ENCODE results near the gene STT3A.
"Not testable (repeated sequence)": the region's sequence is repeated elsewhere in the genome, so short reads cannot be mapped to it uniquely, and the experiment has no call there.

Gene STT3A

GRCh38 chr11:125568970-125569914 lies 23.4 kb upstream of the STT3A start, which contains the start of gene EI24:
Gene EI24, plus strand, starts transcription at chr11:125569477. Its CDS starts 3,051 bp downstream, at chr11:125572528.
- H3K4me1 ChIP-seq (ENCODE audit: control insufficient read depth, insufficient read depth, low read length): peaks cover 3% of the 10 kb centered on the region
- H3K9me3 ChIP-seq (ENCODE audit: control insufficient read depth, insufficient read depth, low read length): no peaks in the 10 kb centered on the region
- H3K4me3 ChIP-seq (ENCODE audit: low read depth, low read length): peak within 1 kb of the TSS; percentile 95

DNA sequence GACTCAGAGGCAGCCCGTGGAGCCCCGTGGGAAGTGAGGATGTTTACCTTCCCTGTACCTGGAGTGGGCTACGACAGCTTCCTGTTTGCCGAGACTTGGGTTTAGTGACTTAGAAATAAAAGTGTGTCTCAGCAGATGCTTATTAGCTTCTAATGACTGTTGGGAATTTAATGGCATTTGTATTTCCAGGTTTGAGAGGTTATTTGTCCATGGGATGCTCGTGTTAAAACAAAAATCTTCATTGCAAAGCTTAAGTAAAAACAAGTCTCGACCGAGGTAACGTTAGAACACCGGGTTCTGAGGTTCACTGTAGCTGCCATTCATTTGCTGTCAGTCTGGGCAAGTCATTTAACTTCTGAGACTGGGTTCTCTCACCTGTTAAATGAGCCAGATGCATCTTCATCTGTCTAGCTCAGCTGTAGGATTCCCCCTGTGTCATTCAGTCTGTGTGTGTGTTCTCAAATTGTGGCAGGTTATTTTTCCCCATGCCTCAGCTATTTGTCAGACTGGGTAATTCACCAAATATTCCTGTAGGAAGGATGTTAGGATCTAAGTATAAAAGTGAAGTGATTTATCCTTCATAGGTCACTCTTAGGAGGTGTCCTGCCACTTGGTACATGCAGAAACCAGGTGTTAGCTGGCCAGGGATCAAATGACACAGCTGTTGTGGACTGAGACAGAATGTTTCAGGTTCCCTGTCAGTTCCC lies 22.6 kb upstream of the STT3A start:
- Histone ChIP-seq H3K9ac (ENCODE audit: low read depth, low read length) (peak overlapping the region; percentile 97), H3K27me3 (ENCODE audit: control insufficient read depth, insufficient read depth, low read length) (no peaks in the 10 kb centered on the region), H3K36me3 (ENCODE audit: control insufficient read depth, insufficient read depth, low read length) (no peaks in the 10 kb centered on the region), H3K9me3 (ENCODE audit: control insufficient read depth, insufficient read depth, low read length) (no peaks in the 10 kb centered on the region), H3K4me1 (ENCODE audit: control insufficient read depth, insufficient read depth, low read length) (peaks cover 3% of the 10 kb centered on the region), H3K4me3 (ENCODE audit: low read depth, low read length) (peak overlapping the region; percentile 95)

More at GRCh38 chr11:125568970-125569914, 23.4 kb upstream of the STT3A start, which contains the start of gene EI24:
- Histone ChIP-seq H3K27me3 (ENCODE audit: control insufficient read depth, insufficient read depth, low read length) (no peaks in the 10 kb centered on the region), H3K36me3 (ENCODE audit: control insufficient read depth, insufficient read depth, low read length) (no peaks in the 10 kb centered on the region), H3K9ac (ENCODE audit: low read depth, low read length) (peak within 1 kb of the TSS; percentile 97)

- Histone ChIP-seq H3K27me3 (ENCODE audit: control insufficient read depth, insufficient read depth, low read length) (no peaks in the 10 kb centered on the region), H3K4me1 (ENCODE audit: control insufficient read depth, insufficient read depth, low read length) (peaks cover 3% of the 10 kb centered on the region), H3K9me3 (ENCODE audit: control insufficient read depth, insufficient read depth, low read length) (no peaks in the 10 kb centered on the region), H3K36me3 (ENCODE audit: control insufficient read depth, insufficient read depth, low read length) (no peaks in the 10 kb centered on the region), H3K4me3 (ENCODE audit: low read depth, low read length) (no peak overlapping the region), H3K9ac (ENCODE audit: low read depth, low read length) (peak overlapping the region; percentile 16)
These were observed 21.7 kb upstream of the STT3A start for GRCh38 chr11:125570952-125571351.

GRCh38 chr11:125572916-125573315 lies 19.7 kb upstream of the STT3A start:
- no peak overlapping the region for H3K4me3 ChIP-seq (ENCODE audit: low read depth, low read length)
- peaks cover 3% of the 10 kb centered on the region for H3K4me1 ChIP-seq (ENCODE audit: control insufficient read depth, insufficient read depth, low read length)
- H3K9ac ChIP-seq (ENCODE audit: low read depth, low read length): no peak overlapping the region
- H3K36me3 ChIP-seq (ENCODE audit: control insufficient read depth, insufficient read depth, low read length): peaks cover 2% of the 10 kb centered on the region
- no peaks in the 10 kb centered on the region for H3K9me3 ChIP-seq (ENCODE audit: control insufficient read depth, insufficient read depth, low read length)
- H3K27me3 ChIP-seq (ENCODE audit: control insufficient read depth, insufficient read depth, low read length): no peaks in the 10 kb centered on the region

- H3K9ac ChIP-seq (ENCODE audit: low read depth, low read length): not testable (repeated sequence)
These were observed 15.5 kb upstream of the STT3A start for GRCh38 chr11:125577181-125577580.

DNA sequence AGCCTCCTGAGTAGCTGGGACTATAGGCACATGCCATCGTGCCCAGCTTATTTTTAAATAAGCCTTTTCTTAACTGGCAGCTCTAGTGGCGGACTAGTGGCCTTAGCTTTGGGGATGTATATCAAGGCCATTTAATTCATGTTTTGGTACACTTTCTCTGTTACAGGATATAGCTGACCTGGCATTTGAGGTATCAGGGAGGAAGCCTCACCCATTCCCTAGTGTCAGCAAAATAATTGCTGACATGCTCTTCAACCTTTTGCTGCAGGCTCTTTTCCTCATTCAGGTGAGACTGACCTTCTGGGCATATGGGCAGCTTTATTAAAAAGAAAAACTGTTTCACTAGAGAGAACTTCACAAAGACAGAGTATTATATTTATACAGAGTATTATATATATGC lies 13.9 kb upstream of the STT3A start:
- no peaks in the 10 kb centered on the region for H3K9me3 ChIP-seq (ENCODE audit: control insufficient read depth, insufficient read depth, low read length)
- H3K27me3 ChIP-seq (ENCODE audit: control insufficient read depth, insufficient read depth, low read length): no peaks in the 10 kb centered on the region
- H3K4me1 ChIP-seq (ENCODE audit: control insufficient read depth, insufficient read depth, low read length): no peaks in the 10 kb centered on the region
- H3K4me3 ChIP-seq (ENCODE audit: low read depth, low read length): no peak overlapping the region
- peaks cover 24% of the 10 kb centered on the region for H3K36me3 ChIP-seq (ENCODE audit: control insufficient read depth, insufficient read depth, low read length)
- no peak overlapping the region for H3K9ac ChIP-seq (ENCODE audit: low read depth, low read length)

More at GRCh38 chr11:125577181-125577580, 15.5 kb upstream of the STT3A start:
- H3K9me3 ChIP-seq (ENCODE audit: control insufficient read depth, insufficient read depth, low read length); H3K27me3 ChIP-seq (ENCODE audit: control insufficient read depth, insufficient read depth, low read length); H3K4me3 ChIP-seq (ENCODE audit: low read depth, low read length); H3K4me1 ChIP-seq (ENCODE audit: control insufficient read depth, insufficient read depth, low read length): not testable (repeated sequence)
- H3K36me3 ChIP-seq (ENCODE audit: control insufficient read depth, insufficient read depth, low read length): peaks cover 19% of the 10 kb centered on the region

- H3K9ac ChIP-seq (ENCODE audit: low read depth, low read length): no peak overlapping the region
- no peak overlapping the region for H3K4me3 ChIP-seq (ENCODE audit: low read depth, low read length)
- no peaks in the 10 kb centered on the region for H3K4me1 ChIP-seq (ENCODE audit: control insufficient read depth, insufficient read depth, low read length)
- no peaks in the 10 kb centered on the region for H3K9me3 ChIP-seq (ENCODE audit: control insufficient read depth, insufficient read depth, low read length)
- H3K27me3 ChIP-seq (ENCODE audit: control insufficient read depth, insufficient read depth, low read length): no peaks in the 10 kb centered on the region
- peaks cover 26% of the 10 kb centered on the region for H3K36me3 ChIP-seq (ENCODE audit: control insufficient read depth, insufficient read depth, low read length)
These were observed 12.8 kb upstream of the STT3A start for GRCh38 chr11:125579811-125580210.

- Histone ChIP-seq H3K4me3 (ENCODE audit: low read depth, low read length) (no peak overlapping the region), H3K9me3 (ENCODE audit: control insufficient read depth, insufficient read depth, low read length) (no peaks in the 10 kb centered on the region), H3K9ac (ENCODE audit: low read depth, low read length) (no peak overlapping the region), H3K36me3 (ENCODE audit: control insufficient read depth, insufficient read depth, low read length) (peaks cover 20% of the 10 kb centered on the region), H3K4me1 (ENCODE audit: control insufficient read depth, insufficient read depth, low read length) (no peaks in the 10 kb centered on the region), H3K27me3 (ENCODE audit: control insufficient read depth, insufficient read depth, low read length) (no peaks in the 10 kb centered on the region)
These were observed 9.2 kb upstream of the STT3A start for GRCh38 chr11:125583496-125583895.

- Histone ChIP-seq H3K4me3 (ENCODE audit: low read depth, low read length) (no peak overlapping the region), H3K36me3 (ENCODE audit: control insufficient read depth, insufficient read depth, low read length) (peaks cover 9% of the 10 kb centered on the region), H3K9me3 (ENCODE audit: control insufficient read depth, insufficient read depth, low read length) (no peaks in the 10 kb centered on the region), H3K27me3 (ENCODE audit: control insufficient read depth, insufficient read depth, low read length) (no peaks in the 10 kb centered on the region), H3K9ac (ENCODE audit: low read depth, low read length) (no peak overlapping the region), H3K4me1 (ENCODE audit: control insufficient read depth, insufficient read depth, low read length) (no peaks in the 10 kb centered on the region)
These were observed 7.2 kb upstream of the STT3A start for GRCh38 chr11:125585487-125585886.

GRCh38 chr11:125586623-125587022 lies 6.0 kb upstream of the STT3A start:
- Histone ChIP-seq H3K9ac (ENCODE audit: low read depth, low read length) (no peak overlapping the region), H3K4me3 (ENCODE audit: low read depth, low read length) (no peak overlapping the region), H3K36me3 (ENCODE audit: control insufficient read depth, insufficient read depth, low read length) (peaks cover 7% of the 10 kb centered on the region), H3K4me1 (ENCODE audit: control insufficient read depth, insufficient read depth, low read length) (no peaks in the 10 kb centered on the region), H3K27me3 (ENCODE audit: control insufficient read depth, insufficient read depth, low read length) (no peaks in the 10 kb centered on the region), H3K9me3 (ENCODE audit: control insufficient read depth, insufficient read depth, low read length) (no peaks in the 10 kb centered on the region)

DNA sequence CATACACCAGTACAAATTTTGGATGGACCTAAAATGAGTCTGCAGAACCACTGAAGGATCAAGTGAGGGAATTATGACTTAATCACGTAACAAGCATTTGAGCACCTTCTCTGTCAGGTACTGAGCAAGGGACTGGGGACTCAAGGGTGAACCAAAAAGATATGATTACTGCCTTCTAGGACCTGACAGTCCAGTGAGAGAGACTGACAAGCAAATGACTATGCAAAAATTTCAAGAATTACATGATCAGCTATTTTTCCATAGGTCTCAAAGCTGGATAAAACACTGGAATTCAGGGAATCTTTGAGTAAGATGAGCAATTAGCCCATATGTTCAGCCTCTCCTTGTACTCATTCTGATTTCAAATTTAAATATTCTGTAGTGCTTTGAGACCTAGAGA lies 5.2 kb upstream of the STT3A start:
- Histone ChIP-seq H3K9ac (ENCODE audit: low read depth, low read length) (no peak overlapping the region), H3K36me3 (ENCODE audit: control insufficient read depth, insufficient read depth, low read length) (peaks cover 6% of the 10 kb centered on the region), H3K27me3 (ENCODE audit: control insufficient read depth, insufficient read depth, low read length) (no peaks in the 10 kb centered on the region)

More for the DNA sequence above, 5.2 kb upstream of the STT3A start:
- H3K4me3 ChIP-seq (ENCODE audit: low read depth, low read length): no peak overlapping the region
- H3K9me3 ChIP-seq (ENCODE audit: control insufficient read depth, insufficient read depth, low read length): no peaks in the 10 kb centered on the region
- no peaks in the 10 kb centered on the region for H3K4me1 ChIP-seq (ENCODE audit: control insufficient read depth, insufficient read depth, low read length)

Data from iPS-15b (cell line).